Renal cortex interstitium (tissue), 11 donors: Measurements from ENCODE around the gene HADHB. TPM values are rescaled to one million over a fixed set of nuclear protein-coding genes. Genes with fewer than 3 reads are reported as not detected.
A peak's percentile ranks its signal among the peaks of the same experiment; 100 is the strongest.
"Not testable (repeated sequence)": the region's sequence is repeated elsewhere in the genome, so short reads cannot be mapped to it uniquely, and the experiment has no call there.

Source experiments
- DNase-seq, 11 donors: peaks; one replicate each; pipeline ENCODE4 v3.0.0-alpha.2; 2013; ENCODE audit warnings: low read depth in 9 of 11, low spot score in 4 of 11; ENCODE audit errors: extremely low read depth in 1 of 11
- polyA plus RNA-seq, 3 donors: library from polyadenylated mRNA; unstranded; fragments of 120-200 nt; gene quantifications; one replicate each; pipeline ENCODE4 v1.2.1, GENCODE V29; 2013; ENCODE audit not compliant: insufficient read length in 3 of 3

Gene HADHB
- polyA plus RNA-seq, 3 donors = 153 to 168 (median 165) TPM

GRCh38 chr2:26314243-26314642 is 69.5 kb downstream of the HADHB start:
- no peak for DNase-seq

GRCh38 chr2:26316041-26316440 is 71.3 kb downstream of the HADHB start:
- no peak for DNase-seq

- no peak for DNase-seq
These were observed 72.1 kb downstream of the HADHB start for GRCh38 chr2:26316845-26317244.

GRCh38 chr2:26317377-26318105 is 72.8 kb downstream of the HADHB start:
- no peak for DNase-seq

- no peak for DNase-seq
These were observed 74.2 kb downstream of the HADHB start for GRCh38 chr2:26318950-26319349.

GRCh38 chr2:26324479-26324878 is 79.7 kb downstream of the HADHB start:
- not testable (repeated sequence) for DNase-seq

- no peak for DNase-seq
These were observed 80.2 kb downstream of the HADHB start for GRCh38 chr2:26324903-26325302.

- DNase-seq = no peak
These were observed 81.1 kb downstream of the HADHB start for GRCh38 chr2:26325851-26326250.

GRCh38 chr2:26326514-26326913 is 81.8 kb downstream of the HADHB start:
- no peak for DNase-seq

GRCh38 chr2:26327291-26328272 is 82.8 kb downstream of the HADHB start:
- no peak for DNase-seq

GRCh38 chr2:26329083-26329482 is 84.3 kb downstream of the HADHB start:
- DNase-seq = not testable (repeated sequence)

- peak in 10 of 11 donors; percentile 39 to 75 (median 62) for DNase-seq
These were observed 85.4 kb downstream of the HADHB start for GRCh38 chr2:26330114-26330549.

- no peak for DNase-seq
These were observed 85.9 kb downstream of the HADHB start for GRCh38 chr2:26330604-26331003.

GRCh38 chr2:26331321-26331720 is 86.6 kb downstream of the HADHB start:
- not testable (repeated sequence) for DNase-seq

GRCh38 chr2:26333293-26333692 is 88.6 kb downstream of the HADHB start:
- peak in 3 of 11 donors; percentile 31 to 69 (median 32) for DNase-seq

- no peak for DNase-seq
These were observed 90.5 kb downstream of the HADHB start for GRCh38 chr2:26335231-26335630.

- no peak for DNase-seq
These were observed 92.0 kb downstream of the HADHB start for GRCh38 chr2:26336719-26337118.

- DNase-seq = no peak
These were observed 92.6 kb downstream of the HADHB start for GRCh38 chr2:26337298-26337697.
